Ascending aorta (tissue), 2 donors: ENCODE measurements around the gene GDF11. TPM values are rescaled to one million over a fixed set of nuclear protein-coding genes. Genes with fewer than 3 reads are reported as not detected.

Source experiments
- DNase-seq, 2 donors: peaks; one replicate each; pipeline ENCODE4 v3.0.0-alpha.2; 2019; ENCODE audit warnings: low spot score in 2 of 2
- H3K27ac ChIP-seq, 2 donors: fragments of 200-600 bp; sonication (generic); one replicate each; pipeline ENCODE4 v1.5.1; 2016 to 2017; ENCODE audit warnings: mild to moderate bottlenecking in 1 of 2
- H3K27me3 ChIP-seq: fragments of 200-600 bp; sonication (generic); one replicate; pipeline ENCODE4 v1.5.1; 2017
- H3K36me3 ChIP-seq, 2 donors: fragments of 200-600 bp; sonication (generic); one replicate each; pipeline ENCODE4 v1.5.1; 2016
- H3K4me1 ChIP-seq, 2 donors: fragments of 200-600 bp; sonication (generic); one replicate each; pipeline ENCODE4 v1.5.1; 2016 to 2017; ENCODE audit warnings: mild to moderate bottlenecking in 1 of 2
- H3K4me3 ChIP-seq, 2 donors: fragments of 200-600 bp; sonication (generic); one replicate each; pipeline ENCODE4 v1.5.1; 2016 to 2017; ENCODE audit warnings: mild to moderate bottlenecking in 1 of 2
- H3K9me3 ChIP-seq, 2 donors: fragments of 200-600 bp; sonication (generic); one replicate each; pipeline ENCODE4 v1.5.1; 2016
- CTCF ChIP-seq, 3 experiments: fragments of 200-600 bp in 2 of 3; fragments of 450-650 bp in 1 of 3; sonication (generic) in 2 of 3; IDR thresholded peaks; one replicate each; pipeline ENCODE4 v1.5.1; 2016 to 2019; ENCODE audit warnings: antibody characterized with exemption in 3 of 3, mild to moderate bottlenecking in 1 of 3, moderate library complexity in 1 of 3
- intact Hi-C: fragments of 100-400 bp; cut with DNase I; formaldehyde crosslinking; loops from one replicate; pipeline ENCODE4 v1.15.1; 2023
- total RNA-seq: library from RNA; depleted of rRNA; stranded (reverse); fragments of >200 nt; gene quantifications from one replicate; pipeline ENCODE4 v1.1.0, GENCODE V29; 2016

GDF11 gene
- total RNA-seq, 1 donor from 2014 or later, result 1.6 TPM

- intact Hi-C loops, result loop anchor here (1.0 kb wide), 1 partner anchor 16 kb away; no protein-coding TSS in a partner anchor
- H3K9me3 ChIP-seq, result no peaks in the 10 kb centered on the region
- DNase-seq, result peak in 1 of 2 donors; percentile 78
- TF ChIP-seq CTCF (IDR thresholded peaks at IDR 0.05), result no peak
- H3K36me3 ChIP-seq, result peaks cover 11 to 13% of the 10 kb centered on the region in 2 donors
- H3K27me3 ChIP-seq, result no peaks in the 10 kb centered on the region
- peaks cover 6 to 47% of the 10 kb centered on the region in 2 donors for H3K4me1 ChIP-seq
- H3K27ac ChIP-seq, result peak overlapping the region; percentile 92 to 95
- H3K4me3 ChIP-seq, result peak overlapping the region; percentile 70 to 85
Measured at GRCh38 chr12:55704824-55705718, 37.9 kb upstream of the GDF11 start.

GRCh38 chr12:55705782-55706402 lies 37.0 kb upstream of the GDF11 start:
- Histone ChIP-seq H3K4me3 (peak overlapping the region; percentile 70 to 85), H3K36me3 (peaks cover 4 to 7% of the 10 kb centered on the region in 2 donors), H3K4me1 (peaks cover 6 to 50% of the 10 kb centered on the region in 2 donors), H3K27ac (peak overlapping the region; percentile 92 to 95), H3K9me3 (no peaks in the 10 kb centered on the region), H3K27me3 (no peaks in the 10 kb centered on the region)
- DNase-seq, result peak in 1 of 2 donors; percentile 65
- intact Hi-C loops, result loop anchor here (1.0 kb wide), 1 partner anchor 15 kb away; no protein-coding TSS in a partner anchor
- peak; percentile 42 to 78 (median 65) for TF ChIP-seq CTCF (IDR thresholded peaks at IDR 0.05)

GRCh38 chr12:55706568-55707218 lies 36.2 kb upstream of the GDF11 start:
- Histone ChIP-seq H3K4me3 (peak overlapping the region; percentile 70 to 85), H3K4me1 (peaks cover 6 to 52% of the 10 kb centered on the region in 2 donors), H3K9me3 (no peaks in the 10 kb centered on the region), H3K27ac (peak overlapping the region; percentile 92 to 95), H3K27me3 (no peaks in the 10 kb centered on the region), H3K36me3 (peaks cover 0 to 7% of the 10 kb centered on the region in 2 donors)
- DNase-seq, result no peak
- TF ChIP-seq CTCF (IDR thresholded peaks at IDR 0.05), result no peak
- intact Hi-C loops, result loop anchor here (1.0 kb wide), 1 partner anchor 10 kb away; the partner anchor contains the start of gene BLOC1S1

GRCh38 chr12:55707219-55707671 lies 35.7 kb upstream of the GDF11 start:
- peak overlapping the region; percentile 70 to 85 for H3K4me3 ChIP-seq
- intact Hi-C loops, result loop anchor here (1.0 kb wide), 1 partner anchor 9 kb away; the partner anchor contains the start of gene BLOC1S1
- no peaks in the 10 kb centered on the region for H3K9me3 ChIP-seq
- peaks cover 6 to 50% of the 10 kb centered on the region in 2 donors for H3K4me1 ChIP-seq
- peak overlapping the region; percentile 92 to 95 for H3K27ac ChIP-seq
- TF ChIP-seq CTCF (IDR thresholded peaks at IDR 0.05), result no peak
- no peaks in the 10 kb centered on the region for H3K27me3 ChIP-seq
- peaks cover 0 to 6% of the 10 kb centered on the region in 2 donors for H3K36me3 ChIP-seq
- peak in 1 of 2 donors; percentile 81 for DNase-seq
